HEK293T (cell line): ENCODE measurements around the gene RHOU.

Experiments
- CTCF ChIA-PET: fragments of 350-600 bp; formaldehyde crosslinking; extraction: SDS; loops from one replicate; lab custom pipeline; 2021; ENCODE audit warnings: antibody characterized with exemption, inconsistent platforms; lab: Yijun Ruan, JAX
- POLR2A ChIA-PET: fragments of 350-600 bp; formaldehyde crosslinking; extraction: SDS; loops from one replicate; lab custom pipeline; 2020; ENCODE audit warnings: antibody characterized with exemption, inconsistent platforms; lab: Yijun Ruan, JAX
- DNase-seq: peaks from one replicate; pipeline ENCODE4 v3.0.0; 2012; ENCODE audit warnings: mixed read lengths; ENCODE audit errors: extremely low spot score
- ARNT ChIP-seq: fragments of 450-650 bp; IDR thresholded peaks from 2 replicates; pipeline ENCODE4 v1.6.1; 2017; ENCODE audit warnings: mild to moderate bottlenecking
- BHLHE40 ChIP-seq: fragments of 450-650 bp; IDR thresholded peaks from 2 replicates; pipeline ENCODE4 v1.6.1; 2016; ENCODE audit warnings: mild to moderate bottlenecking, moderate library complexity, borderline replicate concordance
- CTBP1 ChIP-seq: fragments of 450-650 bp; IDR thresholded peaks from 2 replicates; pipeline ENCODE4 v1.6.1; 2016; ENCODE audit warnings: borderline replicate concordance
- ELF4 ChIP-seq: fragments of 450-650 bp; IDR thresholded peaks from 2 replicates; pipeline ENCODE4 v1.6.1; 2017; ENCODE audit warnings: antibody characterized with exemption
- FOXA1 ChIP-seq: fragments of 450-650 bp; IDR thresholded peaks from 2 replicates; pipeline ENCODE4 v1.6.1; 2016; ENCODE audit warnings: mild to moderate bottlenecking
- FOXK2 ChIP-seq: fragments of 450-650 bp; IDR thresholded peaks from 2 replicates; pipeline ENCODE4 v1.6.1; 2016; ENCODE audit warnings: mild to moderate bottlenecking
- FOXM1 ChIP-seq: fragments of 450-650 bp; IDR thresholded peaks from 2 replicates; pipeline ENCODE4 v1.6.1; 2017; ENCODE audit warnings: mild to moderate bottlenecking, borderline replicate concordance
- HDGF ChIP-seq: fragments of 450-650 bp; IDR thresholded peaks from 2 replicates; pipeline ENCODE4 v1.6.1; 2017; ENCODE audit warnings: antibody characterized with exemption, borderline replicate concordance
- L3MBTL2 ChIP-seq: fragments of 450-650 bp; conservative IDR thresholded peaks from 2 replicates; pipeline ENCODE4 v1.6.1; 2016; ENCODE audit warnings: mild to moderate bottlenecking
- LEF1 ChIP-seq: fragments of 450-650 bp; IDR thresholded peaks from 2 replicates; pipeline ENCODE4 v1.6.1; 2017; ENCODE audit warnings: mild to moderate bottlenecking, borderline replicate concordance
- NFRKB ChIP-seq: fragments of 450-650 bp; IDR thresholded peaks from 2 replicates; pipeline ENCODE4 v1.6.1; 2016; ENCODE audit warnings: mild to moderate bottlenecking, moderate library complexity
- SP1 ChIP-seq: fragments of 450-650 bp; IDR thresholded peaks from 2 replicates; pipeline ENCODE4 v1.6.1; 2017
- SUZ12 ChIP-seq: fragments of 450-650 bp; IDR thresholded peaks from 2 replicates; pipeline ENCODE4 v1.6.1; 2016; ENCODE audit warnings: mild to moderate bottlenecking
- TARDBP ChIP-seq: fragments of 450-650 bp; IDR thresholded peaks from 2 replicates; pipeline ENCODE4 v1.6.1; 2016
- ZNF384 ChIP-seq: fragments of 450-650 bp; IDR thresholded peaks from 2 replicates; pipeline ENCODE4 v1.6.1; 2016
- TF ChIP-seq, protein P1 (sequence below): fragments of 450-650 bp; IDR thresholded peaks from 2 replicates; pipeline ENCODE4 v1.6.1; 2016

Gene RHOU

DNA sequence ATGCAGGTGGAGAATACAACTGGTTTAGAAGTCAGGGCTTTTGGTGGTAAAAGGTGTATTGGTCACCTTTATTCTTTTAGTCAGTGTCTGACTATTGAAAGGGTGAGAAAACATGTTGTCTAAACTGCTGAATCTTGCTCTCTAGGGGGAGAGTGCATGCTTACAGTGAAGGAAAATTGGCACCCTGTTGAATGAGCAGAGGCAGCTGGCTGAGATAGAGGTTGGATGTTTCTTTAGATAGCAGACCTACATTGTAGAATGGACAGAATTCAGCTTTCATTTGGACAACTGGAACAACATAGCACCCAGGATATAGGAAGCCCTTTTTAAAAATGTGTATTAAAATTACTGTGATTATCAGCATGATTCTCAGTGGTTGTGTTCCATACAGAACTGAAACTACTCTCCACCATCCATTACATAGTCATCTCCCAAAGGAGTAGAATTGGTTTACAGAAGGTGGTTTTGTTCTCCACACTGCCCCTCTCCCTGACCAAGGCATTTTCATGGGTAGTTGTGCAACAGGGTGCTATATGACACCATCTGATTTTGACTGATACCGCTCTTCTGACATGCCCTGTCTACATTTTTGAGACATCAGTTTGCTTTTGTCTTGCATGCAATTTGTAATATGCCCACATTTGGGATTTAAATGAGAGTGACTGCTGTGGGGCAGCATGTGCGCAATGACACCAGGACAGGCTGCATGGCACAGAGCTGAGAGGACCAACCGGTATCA, 16.2 kb downstream of the RHOU start:
- DNase-seq, result no peak
- ChIA-PET POLR2A (no interaction called here), CTCF (no interaction called here)
- TF ChIP-seq, protein P1, sequence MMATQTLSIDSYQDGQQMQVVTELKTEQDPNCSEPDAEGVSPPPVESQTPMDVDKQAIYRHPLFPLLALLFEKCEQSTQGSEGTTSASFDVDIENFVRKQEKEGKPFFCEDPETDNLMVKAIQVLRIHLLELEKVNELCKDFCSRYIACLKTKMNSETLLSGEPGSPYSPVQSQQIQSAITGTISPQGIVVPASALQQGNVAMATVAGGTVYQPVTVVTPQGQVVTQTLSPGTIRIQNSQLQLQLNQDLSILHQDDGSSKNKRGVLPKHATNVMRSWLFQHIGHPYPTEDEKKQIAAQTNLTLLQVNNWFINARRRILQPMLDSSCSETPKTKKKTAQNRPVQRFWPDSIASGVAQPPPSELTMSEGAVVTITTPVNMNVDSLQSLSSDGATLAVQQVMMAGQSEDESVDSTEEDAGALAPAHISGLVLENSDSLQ, result no peak
- TF ChIP-seq ARNT, result no peak
- no peak for TF ChIP-seq ELF4
- no peak for TF ChIP-seq BHLHE40
- no peak for TF ChIP-seq CTBP1
- no peak for TF ChIP-seq FOXA1
- no peak for TF ChIP-seq FOXK2
- TF ChIP-seq NFRKB, result no peak
- no peak for TF ChIP-seq SP1
- TF ChIP-seq SUZ12, result no peak
- TF ChIP-seq LEF1, result no peak
- TF ChIP-seq ZNF384, result no peak
- TF ChIP-seq FOXM1, result no peak

DNA sequence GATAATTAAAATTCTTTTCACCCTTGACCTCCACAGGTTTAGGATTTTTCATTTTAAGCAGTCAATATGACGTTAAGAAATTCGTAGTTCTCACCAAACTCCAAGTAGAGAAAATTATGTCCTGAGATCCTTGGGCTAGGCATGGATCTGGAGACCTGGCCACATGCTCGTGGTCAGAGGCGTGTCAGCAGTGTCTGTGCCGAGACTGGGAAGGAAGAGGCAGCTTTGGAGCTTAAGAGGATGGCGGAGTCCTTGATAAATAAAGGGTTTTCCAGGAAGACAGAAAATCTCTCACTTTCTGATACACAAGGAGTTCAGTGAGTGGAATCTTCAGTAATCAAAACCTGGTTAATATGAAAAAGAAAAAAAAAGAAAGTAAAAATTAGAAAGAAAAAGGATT, 17.0 kb downstream of the RHOU start:
- ChIA-PET CTCF (no interaction called here), POLR2A (no interaction called here)
- TF ChIP-seq TARDBP, result no peak
- TF ChIP-seq L3MBTL2, result no peak
- no peak for TF ChIP-seq FOXK2
- no peak for TF ChIP-seq CTBP1
- no peak for TF ChIP-seq ZNF384
- TF ChIP-seq SP1, result no peak
- TF ChIP-seq BHLHE40, result no peak
- no peak for TF ChIP-seq ELF4
- TF ChIP-seq SUZ12, result no peak
- no peak for TF ChIP-seq HDGF
- no peak for TF ChIP-seq LEF1
- TF ChIP-seq NFRKB, result no peak
- TF ChIP-seq ARNT, result no peak
- no peak for TF ChIP-seq FOXA1
- no peak for TF ChIP-seq FOXM1
- TF ChIP-seq, protein P1, result no peak
- DNase-seq, result no peak

DNA sequence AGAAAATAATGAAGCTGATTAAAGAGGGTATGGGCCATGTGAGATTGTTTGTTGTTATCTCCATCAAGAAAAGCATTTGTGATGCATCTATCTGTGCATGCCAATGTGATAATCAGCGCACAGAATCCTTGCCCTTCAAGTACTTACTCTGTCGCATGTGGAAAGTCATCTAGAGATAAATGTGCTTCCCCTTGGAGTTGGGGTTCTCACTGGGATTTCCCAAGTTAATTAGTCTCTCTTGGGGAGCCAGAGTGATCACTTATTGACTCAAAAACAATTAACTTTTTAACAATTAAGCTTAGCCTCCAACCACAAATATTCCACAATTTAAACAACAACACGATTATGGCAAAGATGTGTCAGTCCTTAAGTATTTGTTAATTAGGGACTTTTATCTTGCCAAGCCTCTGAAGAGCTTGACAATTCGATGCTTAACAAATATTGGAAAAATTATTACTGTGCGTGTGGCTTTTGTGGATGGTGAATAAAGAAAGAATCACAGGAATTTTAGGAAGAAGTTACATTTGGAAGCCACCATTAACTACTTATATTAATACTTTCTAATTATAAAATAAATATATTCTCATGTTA, 17.5 kb downstream of the RHOU start:
- CTCF ChIA-PET, result no interaction called here

DNA sequence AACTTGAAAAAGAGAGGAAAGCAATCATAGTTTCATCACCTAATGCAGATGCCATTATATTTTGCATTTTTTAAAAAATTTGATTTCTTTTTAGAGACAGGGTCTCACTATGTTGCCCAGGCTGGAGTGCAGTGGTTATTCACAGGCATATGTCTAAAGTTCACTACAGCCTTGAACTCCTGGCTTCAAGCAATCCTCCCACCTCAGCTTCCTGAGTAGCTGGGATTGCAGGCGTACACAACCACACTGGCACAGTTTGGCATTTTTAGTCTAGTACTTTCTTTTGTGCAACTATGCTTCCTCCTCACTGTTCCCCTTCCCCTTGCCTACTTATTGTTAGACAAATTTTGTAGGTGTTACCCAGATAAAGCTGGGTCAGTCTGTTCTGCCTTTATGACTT, 18.0 kb downstream of the RHOU start:
- no peak for DNase-seq
- ChIA-PET POLR2A (interaction anchor here (1.1 kb wide), 1 partner anchor 11 kb away, joined by 3 read pairs; no protein-coding TSS in a partner anchor), CTCF (no interaction called here)
- TF ChIP-seq SUZ12 (no peak), FOXM1 (no peak), ARNT (no peak), TARDBP (no peak), ZNF384 (no peak), HDGF (no peak), FOXA1 (no peak), ELF4 (no peak), SP1 (no peak), FOXK2 (no peak), NFRKB (no peak), L3MBTL2 (no peak), BHLHE40 (no peak), CTBP1 (no peak), LEF1 (no peak)
- TF ChIP-seq, protein P1, result no peak

More for the DNA sequence above, 17.5 kb downstream of the RHOU start:
- no peak for DNase-seq
- POLR2A ChIA-PET, result interaction anchor here (1.1 kb wide), 1 partner anchor 10 kb away, joined by 3 read pairs; no protein-coding TSS in a partner anchor
- TF ChIP-seq TARDBP, result no peak
- no peak for TF ChIP-seq ELF4
- no peak for TF ChIP-seq HDGF
- TF ChIP-seq SUZ12, result no peak
- TF ChIP-seq FOXA1, result no peak
- TF ChIP-seq FOXK2, result no peak
- no peak for TF ChIP-seq ARNT
- TF ChIP-seq ZNF384, result no peak
- no peak for TF ChIP-seq L3MBTL2
- TF ChIP-seq NFRKB, result no peak
- TF ChIP-seq LEF1, result no peak
- no peak for TF ChIP-seq BHLHE40
- TF ChIP-seq, protein P1, result no peak
- TF ChIP-seq SP1, result no peak

DNA sequence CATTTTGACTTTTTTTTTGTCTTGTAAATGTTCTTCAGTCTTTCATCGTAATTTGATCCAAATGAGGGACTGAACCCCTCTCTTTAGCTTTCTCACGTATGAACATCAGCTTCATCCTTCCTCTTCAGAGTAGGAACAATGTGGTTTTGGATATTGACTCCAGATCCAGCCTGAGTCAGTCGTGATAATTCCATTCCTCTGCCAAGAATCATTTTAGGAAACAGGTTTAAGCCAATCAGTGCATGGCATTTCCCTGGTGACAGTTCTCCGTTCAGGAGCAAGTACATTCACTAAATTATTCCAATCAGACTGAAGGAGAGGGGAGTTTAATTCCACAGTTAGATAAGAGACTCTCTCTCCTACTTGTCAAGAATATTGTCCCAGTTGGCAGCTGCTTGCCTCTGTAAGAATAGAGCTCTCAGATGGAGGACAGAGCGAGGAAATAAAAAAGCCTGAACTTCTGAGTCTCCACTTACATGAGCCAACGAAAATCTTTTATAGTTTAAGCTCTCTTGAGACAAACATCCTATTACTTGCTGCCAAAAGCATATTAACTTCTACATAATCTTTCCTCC, 18.6 kb downstream of the RHOU start:
- no peak for DNase-seq
- no peak for TF ChIP-seq CTBP1
- no peak for TF ChIP-seq ARNT
- no peak for TF ChIP-seq TARDBP
- TF ChIP-seq NFRKB, result no peak
- no peak for TF ChIP-seq L3MBTL2
- no peak for TF ChIP-seq ZNF384
- TF ChIP-seq FOXK2, result no peak
- TF ChIP-seq, protein P1, result no peak
- ChIA-PET CTCF (interaction anchor here (0.6 kb wide), 1 partner anchor 9 kb away, joined by 5 read pairs; no protein-coding TSS in a partner anchor), POLR2A (interaction anchor here (1.1 kb wide), 1 partner anchor 11 kb away, joined by 3 read pairs; no protein-coding TSS in a partner anchor)
